HepG2 (cell line): ENCODE measurements around the gene SDHAF1. TPM values are rescaled to one million over a fixed set of nuclear protein-coding genes. Genes with fewer than 3 reads are reported as not detected.
"Not testable (repeated sequence)": the region's sequence is repeated elsewhere in the genome, so short reads cannot be mapped to it uniquely, and the experiment has no call there.

Experiments used
- ATAC-seq: fragments of 200-7000 bp; cut with Tn5 transposase; 3 replicates; pipeline ENCODE4 v1.9.1; 2020; ENCODE audit warnings: mild to moderate bottlenecking, moderate library complexity
- BruUV-seq: library from RNA; stranded (reverse); fragments of 400-500 nt; replicated peaks from 2 replicates; lab custom pipeline; 2021; lab: Mats Ljungman, UMichigan
- CTCF ChIA-PET: fragments of 300-600 bp; formaldehyde crosslinking; extraction: SDS; loops from one replicate; lab custom pipeline; 2021; ENCODE audit warnings: low total read pairs, inconsistent platforms, low intra/inter-chr PET ratio; lab: Yijun Ruan, JAX
- POLR2A ChIA-PET: fragments of 350-600 bp; sonication (Branson Sonifier 250); formaldehyde crosslinking; loops from one replicate; lab custom pipeline; 2020; ENCODE audit warnings: antibody characterized with exemption, inconsistent platforms; lab: Yijun Ruan, JAX
- DNase-seq: peaks from one replicate; pipeline ENCODE4 v3.0.0-alpha.2; 2015; ENCODE audit warnings: low spot score
- FAIRE-seq: peaks from 3 replicates; lab custom pipeline; 2011; peaks lifted over from hg19 to GRCh38; lab: Jason Lieb, UNC
- H2AFZ ChIP-seq: one replicate; pipeline ENCODE4 v1.6.1; 2011; ENCODE audit warnings: low read length, inconsistent platforms
- H3K27ac ChIP-seq: fragments of 300-600 bp; 3 replicates; pipeline ENCODE4 v1.8.0; 2011; ENCODE audit warnings: mixed run types, mild to moderate bottlenecking, mixed read lengths, low read length, inconsistent platforms; ENCODE audit not compliant: insufficient read depth; ENCODE audit errors: extremely low read length
- H3K27me3 ChIP-seq, 2 experiments: fragments of 200-600 bp in 1 of 2; 2 replicates in 1 of 2; 3 replicates in 1 of 2; pipeline versions ENCODE4 v1.6.0 to v1.8.0; 2011; ENCODE audit warnings: low read length in 2 of 2, mild to moderate bottlenecking in 2 of 2, moderate library complexity in 2 of 2, inconsistent platforms in 1 of 2; ENCODE audit not compliant: insufficient read depth in 2 of 2, control insufficient read depth in 1 of 2
- H3K36me3 ChIP-seq, 2 experiments: fragments of 200-600 bp in 1 of 2; replicated peaks in 1 of 2; 2 replicates in 1 of 2; 3 replicates in 1 of 2; pipeline versions ENCODE4 v1.5.1 to v1.8.0; 2011; ENCODE audit warnings: low read length in 2 of 2, inconsistent platforms in 1 of 2; ENCODE audit not compliant: insufficient read depth in 2 of 2, control insufficient read depth in 1 of 2
- H3K4me1 ChIP-seq: 2 replicates; pipeline ENCODE4 v1.5.1; 2012; ENCODE audit warnings: low read length, inconsistent platforms; ENCODE audit not compliant: insufficient read depth
- H3K4me2 ChIP-seq: 2 replicates; pipeline ENCODE4 v1.6.0; 2011; ENCODE audit warnings: low read depth, low read length, inconsistent platforms
- H3K4me3 ChIP-seq, 3 experiments: fragments of 200-600 bp in 1 of 3; sonication (generic), shearing (Covaris generic) in 1 of 3; replicated peaks in 1 of 3; 2 replicates each; pipeline ENCODE4 v1.5.1; 2011 to 2016; ENCODE audit warnings: low read length in 3 of 3, inconsistent platforms in 2 of 3, low read depth in 2 of 3, mild to moderate bottlenecking in 2 of 3, control low read depth in 1 of 3, mixed read lengths in 1 of 3; ENCODE audit not compliant: insufficient read depth in 1 of 3
- H3K79me2 ChIP-seq: one replicate; pipeline ENCODE4 v1.6.1; 2011; ENCODE audit warnings: low read length, inconsistent platforms; ENCODE audit not compliant: insufficient read depth
- H3K9ac ChIP-seq: 2 replicates; pipeline ENCODE4 v1.6.0; 2011; ENCODE audit warnings: mild to moderate bottlenecking, low read depth, low read length, inconsistent platforms; ENCODE audit not compliant: insufficient read depth
- H3K9me3 ChIP-seq: 2 replicates; pipeline ENCODE4 v1.5.1; 2012; ENCODE audit warnings: mild to moderate bottlenecking, low read length
- H4K20me1 ChIP-seq: 2 replicates; pipeline ENCODE4 v1.6.0; 2011; ENCODE audit warnings: inconsistent platforms, mild to moderate bottlenecking, low read length, moderate library complexity; ENCODE audit not compliant: insufficient read depth
- EZH2 ChIP-seq: conservative IDR thresholded peaks from 2 replicates; pipeline ENCODE4 v1.6.1; 2012; ENCODE audit warnings: mild to moderate bottlenecking, low read depth, low read length, moderate library complexity
- MTF1 ChIP-seq: sonication (generic); formaldehyde crosslinking; IDR thresholded peaks from 2 replicates; pipeline ENCODE4 v1.5.0; 2020; ENCODE audit warnings: missing genetic modification reagents
- TBP ChIP-seq: sonication (generic); formaldehyde crosslinking; IDR thresholded peaks from 2 replicates; pipeline ENCODE4 v1.5.0; 2020; ENCODE audit warnings: missing genetic modification reagents
- THAP9 ChIP-seq: sonication (generic); formaldehyde crosslinking; IDR thresholded peaks from 2 replicates; pipeline ENCODE4; 2020; ENCODE audit warnings: missing genetic modification reagents, mild to moderate bottlenecking, borderline replicate concordance
- WGBS: methylation state at CpG from one replicate; pipeline ENCODE4 v1.1.6; 2017; ENCODE audit warnings: low lambda C conversion rate; 5-methylcytosine and 5-hydroxymethylcytosine counted together
- in situ Hi-C: cut with HindIII; loops from 2 replicates; pipeline ENCODE4 v1.10.0; 2017; ENCODE audit warnings: low pct_unique_long_range_greater_than_20kb; ENCODE audit not compliant: extremely low pct_ligation_motif_present
- intact Hi-C: fragments of 100-400 bp; cut with micrococcal nuclease; formaldehyde crosslinking; loops from one replicate; pipeline ENCODE4 v1.10.0; 2022; ENCODE audit not compliant: unreplicated experiment
- polyA plus RNA-seq, 8 experiments: library from polyadenylated mRNA; depleted of rRNA in 3 of 8; stranded (reverse) in 7 of 8; unstranded in 1 of 8; fragments of >200 nt; fragmentation: Illumina TruSeq in 4 of 8; extraction: Trizol in 4 of 8; gene quantifications; 2 replicates each; pipeline versions ENCODE4 v1.2.1 to v1.2.3, GENCODE V29; 2011 to 2016; ENCODE audit warnings: low read depth in 4 of 8, missing spikeins in 1 of 8, mixed read lengths in 1 of 8; ENCODE audit not compliant: insufficient read depth in 1 of 8
- total RNA-seq, 5 experiments: library from RNA; depleted of rRNA; stranded (reverse); fragments of >200 nt; fragmentation: Illumina TruSeq; extraction: Trizol; gene quantifications; 2 replicates each; pipeline ENCODE4 v1.2.3, GENCODE V29; 2016; ENCODE audit warnings: low read depth in 1 of 5

SDHAF1 gene
- total and polyA plus RNA-seq, 2 of the 13 experiments (the other 11 are each of a cell fraction or from before 2014, with no cell fraction given): 17.8 to 22.8 TPM

GRCh38 chr19:35957411-35957810 is 37.6 kb upstream of the SDHAF1 start:
- H3K4me2 ChIP-seq, H3K27ac ChIP-seq, H3K9ac ChIP-seq, intact Hi-C loops, H3K9me3 ChIP-seq, H3K4me1 ChIP-seq, BruUV-seq: not testable (repeated sequence)
- 0 out of 2 replicates have a peak, but pooled peaks have one; percentile 37 for TF ChIP-seq EZH2
- TF ChIP-seq, all 625 proteins: peak for 1; not testable (repeated sequence) for 624
- 12% methylated on average over 8 of the region's 8 CpGs for WGBS
- peaks cover 4 to 40% of the 10 kb centered on the region in 2 experiments; a peak in 4 of 5 replicates for H3K27me3 ChIP-seq
- H3K79me2 ChIP-seq, H2AFZ ChIP-seq, H3K36me3 ChIP-seq, H3K4me3 ChIP-seq, H4K20me1 ChIP-seq, ATAC-seq, CTCF ChIA-PET, FAIRE-seq, in situ Hi-C loops, DNase-seq: not testable (repeated sequence)
- POLR2A ChIA-PET: interaction anchor here (0.5 kb wide), 1 partner anchor 10 kb away, joined by 3 read pairs; no protein-coding TSS in a partner anchor

GRCh38 chr19:35958660-35959039 is 36.3 kb upstream of the SDHAF1 start:
- no peak overlapping the region for H3K4me3 ChIP-seq
- peaks cover 4 to 35% of the 10 kb centered on the region in 2 experiments; a peak in 4 of 5 replicates for H3K27me3 ChIP-seq
- H3K27ac ChIP-seq: no peak overlapping the region
- no peaks in the 10 kb centered on the region for H3K36me3 ChIP-seq
- FAIRE-seq: no peak
- intact Hi-C loops: no loop called here
- no TSS peak for BruUV-seq
- no peak overlapping the region for H3K9ac ChIP-seq
- H3K9me3 ChIP-seq: no peaks in the 10 kb centered on the region
- H4K20me1 ChIP-seq: peaks cover 5% of the 10 kb centered on the region; the same call in 1 of the 2 replicates
- no peaks in the 10 kb centered on the region for H3K4me1 ChIP-seq
- no peaks in the 10 kb centered on the region for H3K79me2 ChIP-seq
- H2AFZ ChIP-seq: no peak overlapping the region
- no peak overlapping the region for H3K4me2 ChIP-seq
- DNase-seq: no peak
- in situ Hi-C loops: no loop called here
- WGBS: 35% methylated on average over 11 of the region's 15 CpGs
- CTCF ChIA-PET: no interaction called here
- TF ChIP-seq MTF1 (no peak), THAP9 (CRISPR knock-in tag) (no peak), TBP (CRISPR knock-in tag) (no peak)
- POLR2A ChIA-PET: no interaction called here
- ATAC-seq: no peak
